ENCODE measurements around the gene ATP8B4. TPM values are rescaled to one million over a fixed set of nuclear protein-coding genes. Genes with fewer than 3 reads are reported as not detected.

The ATP8B4 gene
- total RNA-seq, 1 donor from 2014 or later: 0.98 TPM

GRCh38 chr15:50068016-50068415, 51.0 kb downstream of the ATP8B4 start:
- Mint-ChIP-seq H3K27me3 (no peaks in the 10 kb centered on the region), H3K4me1 (ENCODE audit: low read depth) (no peaks in the 10 kb centered on the region), H3K27ac (no peak overlapping the region), H3K4me3 (ENCODE audit: low read depth) (no peak overlapping the region), H3K36me3 (ENCODE audit: insufficient read depth) (no peaks in the 10 kb centered on the region), H3K9me3 (ENCODE audit: low read depth) (no peaks in the 10 kb centered on the region)
- no peak for DNase-seq (ENCODE audit: low spot score, unreplicated experiment)
- no peak for TF ChIP-seq CTCF (IDR thresholded peaks at IDR 0.05; ENCODE audit: unreplicated experiment)

- H3K4me3 Mint-ChIP-seq (ENCODE audit: low read depth): no peak overlapping the region
- H3K36me3 Mint-ChIP-seq (ENCODE audit: insufficient read depth): no peaks in the 10 kb centered on the region
- no peaks in the 10 kb centered on the region for H3K4me1 Mint-ChIP-seq (ENCODE audit: low read depth)
- H3K9me3 Mint-ChIP-seq (ENCODE audit: low read depth): no peaks in the 10 kb centered on the region
- no peaks in the 10 kb centered on the region for H3K27me3 Mint-ChIP-seq
- no peak for DNase-seq (ENCODE audit: low spot score, unreplicated experiment)
- H3K27ac Mint-ChIP-seq: no peak overlapping the region
- TF ChIP-seq CTCF (IDR thresholded peaks at IDR 0.05; ENCODE audit: unreplicated experiment): no peak
These were observed 51.8 kb downstream of the ATP8B4 start for GRCh38 chr15:50067254-50067653.

- TF ChIP-seq CTCF (IDR thresholded peaks at IDR 0.05; ENCODE audit: unreplicated experiment): no peak
- no peaks in the 10 kb centered on the region for H3K4me1 Mint-ChIP-seq (ENCODE audit: low read depth)
- H3K27me3 Mint-ChIP-seq: no peaks in the 10 kb centered on the region
- H3K9me3 Mint-ChIP-seq (ENCODE audit: low read depth): no peaks in the 10 kb centered on the region
- no peaks in the 10 kb centered on the region for H3K36me3 Mint-ChIP-seq (ENCODE audit: insufficient read depth)
- H3K27ac Mint-ChIP-seq: no peak overlapping the region
- DNase-seq (ENCODE audit: low spot score, unreplicated experiment): no peak
- H3K4me3 Mint-ChIP-seq (ENCODE audit: low read depth): no peak overlapping the region
These were observed 52.4 kb downstream of the ATP8B4 start for GRCh38 chr15:50066666-50067065.

- H3K9me3 Mint-ChIP-seq (ENCODE audit: low read depth): no peaks in the 10 kb centered on the region
These were observed 52.8 kb downstream of the ATP8B4 start for GRCh38 chr15:50066202-50066601.

GRCh38 chr15:50065279-50065678, 53.8 kb downstream of the ATP8B4 start:
- no peak for TF ChIP-seq CTCF (IDR thresholded peaks at IDR 0.05; ENCODE audit: unreplicated experiment)
- no peaks in the 10 kb centered on the region for H3K36me3 Mint-ChIP-seq (ENCODE audit: insufficient read depth)
- no peaks in the 10 kb centered on the region for H3K9me3 Mint-ChIP-seq (ENCODE audit: low read depth)
- H3K4me1 Mint-ChIP-seq (ENCODE audit: low read depth): no peaks in the 10 kb centered on the region
- H3K27me3 Mint-ChIP-seq: no peaks in the 10 kb centered on the region
- H3K4me3 Mint-ChIP-seq (ENCODE audit: low read depth): no peak overlapping the region
- H3K27ac Mint-ChIP-seq: no peak overlapping the region
- DNase-seq (ENCODE audit: low spot score, unreplicated experiment): no peak

More at GRCh38 chr15:50066202-50066601, 52.8 kb downstream of the ATP8B4 start:
- no peaks in the 10 kb centered on the region for H3K27me3 Mint-ChIP-seq
- no peaks in the 10 kb centered on the region for H3K4me1 Mint-ChIP-seq (ENCODE audit: low read depth)
- no peak for TF ChIP-seq CTCF (IDR thresholded peaks at IDR 0.05; ENCODE audit: unreplicated experiment)
- H3K27ac Mint-ChIP-seq: no peak overlapping the region
- H3K4me3 Mint-ChIP-seq (ENCODE audit: low read depth): no peak overlapping the region
- H3K36me3 Mint-ChIP-seq (ENCODE audit: insufficient read depth): no peaks in the 10 kb centered on the region
- DNase-seq (ENCODE audit: low spot score, unreplicated experiment): no peak
